AG04449 (cell line): ENCODE data around the gene PTPRK.

Experiments
- CTCF ChIA-PET: fragments of 350-600 bp; formaldehyde crosslinking; extraction: SDS; loops from one replicate; lab custom pipeline; 2021; ENCODE audit warnings: antibody characterized with exemption; lab: Yijun Ruan, JAX
- POLR2A ChIA-PET: fragments of 400-600, 350-600 bp; formaldehyde crosslinking; extraction: SDS; loops from one replicate; lab custom pipeline; 2020; ENCODE audit warnings: antibody characterized with exemption, inconsistent platforms; lab: Yijun Ruan, JAX
- DNase-seq: peaks from one replicate; pipeline ENCODE4 v3.0.0-alpha.2; 2010; ENCODE audit warnings: low read depth, low spot score
- H3K4me3 ChIP-seq: 2 replicates; pipeline ENCODE4 v1.5.1; 2011; ENCODE audit warnings: low read depth, mild to moderate bottlenecking, control low read depth, low read length
- CTCF ChIP-seq: IDR thresholded peaks from one replicate; pipeline ENCODE4 v1.5.1; 2011; ENCODE audit warnings: mild to moderate bottlenecking, moderate library complexity, low read length, control low read depth, inconsistent platforms; ENCODE audit not compliant: insufficient read depth; ENCODE audit errors: missing control alignments

The PTPRK gene

GRCh38 chr6:128033156-128033555, 487.2 kb downstream of the PTPRK start:
- POLR2A ChIA-PET = no interaction called here
- no peak overlapping the region for H3K4me3 ChIP-seq
- DNase-seq = no peak
- CTCF ChIA-PET = no interaction called here
- no peak for TF ChIP-seq CTCF

GRCh38 chr6:128032042-128032441, 488.4 kb downstream of the PTPRK start:
- CTCF ChIA-PET = no interaction called here
- H3K4me3 ChIP-seq = no peak overlapping the region
- TF ChIP-seq CTCF = no peak
- POLR2A ChIA-PET = no interaction called here
- no peak for DNase-seq

- ChIA-PET POLR2A (no interaction called here), CTCF (no interaction called here)
- TF ChIP-seq CTCF = no peak
- DNase-seq = no peak
- H3K4me3 ChIP-seq = no peak overlapping the region
Measured at GRCh38 chr6:128029826-128030225, 490.6 kb downstream of the PTPRK start.

- no peak overlapping the region for H3K4me3 ChIP-seq
- CTCF ChIA-PET = no interaction called here
- TF ChIP-seq CTCF = no peak
- DNase-seq = no peak
- POLR2A ChIA-PET = no interaction called here
Measured at GRCh38 chr6:128028183-128028582, 492.2 kb downstream of the PTPRK start.

- no peak for DNase-seq
- CTCF ChIA-PET = interaction anchor here (1.7 kb wide), 1 partner anchor 9 kb away, joined by 4 read pairs; no protein-coding TSS in a partner anchor
Measured at GRCh38 chr6:128025478-128025877, 494.9 kb downstream of the PTPRK start.

GRCh38 chr6:128024969-128025368, 495.4 kb downstream of the PTPRK start:
- TF ChIP-seq CTCF = no peak
- no peak for DNase-seq
- POLR2A ChIA-PET = no interaction called here
- H3K4me3 ChIP-seq = no peak overlapping the region
- CTCF ChIA-PET = interaction anchor here (1.7 kb wide), 1 partner anchor 9 kb away, joined by 4 read pairs; no protein-coding TSS in a partner anchor

More at GRCh38 chr6:128025478-128025877, 494.9 kb downstream of the PTPRK start:
- POLR2A ChIA-PET = no interaction called here
- no peak overlapping the region for H3K4me3 ChIP-seq
- TF ChIP-seq CTCF = no peak
